Mesenchymal stem cell (in vitro differentiated cells and primary cell): ENCODE measurements around the gene TMPO.

Experiments used
- DNase-seq: peaks from one replicate; pipeline ENCODE4 v3.0.0-alpha.2; 2013
- H2AFZ ChIP-seq: one replicate; pipeline ENCODE4 v1.6.1; 2013; ENCODE audit warnings: low read depth, mild to moderate bottlenecking, control low read depth, inconsistent platforms, low read length, moderate library complexity
- H2AK5ac ChIP-seq: 2 replicates; pipeline ENCODE4 v1.6.1; 2013; ENCODE audit warnings: low read length, moderate library complexity, mild to moderate bottlenecking, inconsistent platforms; ENCODE audit not compliant: severe bottlenecking
- H2BK120ac ChIP-seq: one replicate; pipeline ENCODE4 v1.6.1; 2013; ENCODE audit warnings: low read depth, mild to moderate bottlenecking, inconsistent platforms, low read length, moderate library complexity
- H2BK12ac ChIP-seq, 2 experiments: one replicate each; pipeline ENCODE4 v1.6.1; 2013; ENCODE audit warnings: inconsistent platforms in 2 of 2, low read length in 2 of 2, mild to moderate bottlenecking in 2 of 2, moderate library complexity in 2 of 2, control low read depth in 1 of 2
- H2BK15ac ChIP-seq: one replicate; pipeline ENCODE4 v1.6.1; 2013; ENCODE audit warnings: mild to moderate bottlenecking, low read depth, inconsistent platforms; ENCODE audit not compliant: poor library complexity, severe bottlenecking
- H2BK5ac ChIP-seq: 2 replicates; pipeline ENCODE4 v1.6.1; 2013; ENCODE audit warnings: low read depth, mild to moderate bottlenecking, low read length, control low read depth, inconsistent platforms; ENCODE audit not compliant: poor library complexity, severe bottlenecking
- H3K14ac ChIP-seq, 2 experiments: one replicate each; pipeline ENCODE4 v1.6.1; 2013; ENCODE audit warnings: inconsistent platforms in 2 of 2, low read length in 2 of 2, control low read depth in 1 of 2, mild to moderate bottlenecking in 1 of 2, moderate library complexity in 1 of 2
- H3K18ac ChIP-seq, 2 experiments: one replicate each; pipeline ENCODE4 v1.6.1; 2013; ENCODE audit warnings: inconsistent platforms in 2 of 2, low read length in 2 of 2, control low read depth in 1 of 2, low read depth in 1 of 2, mild to moderate bottlenecking in 1 of 2
- H3K23ac ChIP-seq, 2 experiments: one replicate each; pipeline ENCODE4 v1.6.1; 2013; ENCODE audit warnings: inconsistent platforms in 2 of 2, low read length in 2 of 2, mild to moderate bottlenecking in 2 of 2, moderate library complexity in 2 of 2, control low read depth in 1 of 2
- H3K27ac ChIP-seq: 2 replicates; pipeline ENCODE4 v1.5.1; 2013; ENCODE audit warnings: mild to moderate bottlenecking, moderate library complexity, low read length, control low read depth, inconsistent platforms; ENCODE audit not compliant: poor library complexity, severe bottlenecking
- H3K27me3 ChIP-seq, 2 experiments: 2 replicates each; pipeline versions ENCODE4 v1.6.1 to v1.7.0; 2013; ENCODE audit warnings: low read length in 2 of 2, mild to moderate bottlenecking in 2 of 2, moderate library complexity in 2 of 2, control low read depth in 1 of 2, inconsistent platforms in 1 of 2; ENCODE audit not compliant: control insufficient read depth in 1 of 2, insufficient read depth in 1 of 2
- H3K36me3 ChIP-seq, 2 experiments: 2 replicates each; pipeline versions ENCODE4 v1.6.1 to v1.7.0; 2013; ENCODE audit warnings: low read length in 2 of 2, control low read depth in 1 of 2, inconsistent platforms in 1 of 2, low read depth in 1 of 2, mild to moderate bottlenecking in 1 of 2; ENCODE audit not compliant: insufficient read depth in 2 of 2, control insufficient read depth in 1 of 2
- H3K4ac ChIP-seq, 2 experiments: one replicate each; pipeline ENCODE4 v1.6.1; 2013; ENCODE audit warnings: inconsistent platforms in 2 of 2, low read length in 2 of 2, mild to moderate bottlenecking in 2 of 2, moderate library complexity in 2 of 2, control low read depth in 1 of 2, low read depth in 1 of 2
- H3K4me1 ChIP-seq: 2 replicates; pipeline ENCODE4 v1.6.1; 2013; ENCODE audit warnings: low read depth, low read length, control low read depth; ENCODE audit not compliant: control insufficient read depth, insufficient read depth
- H3K4me2 ChIP-seq: 2 replicates; pipeline ENCODE4 v1.6.1; 2013; ENCODE audit warnings: low read length, mild to moderate bottlenecking, inconsistent platforms; ENCODE audit not compliant: poor library complexity, severe bottlenecking
- H3K4me3 ChIP-seq, 2 experiments: 2 replicates each; pipeline versions ENCODE4 v1.5.1 to v1.7.0; 2013; ENCODE audit warnings: low read length in 2 of 2, mild to moderate bottlenecking in 2 of 2, control low read depth in 1 of 2, low read depth in 1 of 2; ENCODE audit not compliant: insufficient read depth in 1 of 2
- H3K79me1 ChIP-seq: replicated peaks from 2 replicates; pipeline ENCODE4 v1.6.1; 2013; ENCODE audit warnings: mild to moderate bottlenecking, control low read depth, low read length, inconsistent platforms; ENCODE audit not compliant: poor library complexity, severe bottlenecking
- H3K9ac ChIP-seq: 2 replicates; pipeline ENCODE4 v1.7.0; 2013; ENCODE audit warnings: mild to moderate bottlenecking, low read length, moderate library complexity
- H3K9me3 ChIP-seq: 2 replicates; pipeline ENCODE4 v1.7.0; 2013; ENCODE audit warnings: mild to moderate bottlenecking, low read length; ENCODE audit not compliant: control insufficient read depth
- H4K8ac ChIP-seq: one replicate; pipeline ENCODE4 v1.6.1; 2013; ENCODE audit warnings: inconsistent platforms, mild to moderate bottlenecking, low read length, moderate library complexity
- H4K91ac ChIP-seq: one replicate; pipeline ENCODE4 v1.6.1; 2013; ENCODE audit warnings: mild to moderate bottlenecking, low read length, inconsistent platforms
- WGBS: methylation state at CpG from one replicate; pipeline ENCODE4 v1.1.7; 2013; ENCODE audit warnings: mixed read lengths; 5-methylcytosine and 5-hydroxymethylcytosine counted together

Gene TMPO

GRCh38 chr12:98591209-98591608 is 75.8 kb downstream of the TMPO start:
- peak overlapping the region; percentile 9 for H4K8ac ChIP-seq
- H3K4ac ChIP-seq, result no peak overlapping the region
- H2BK120ac ChIP-seq, result no peak overlapping the region
- no peaks in the 10 kb centered on the region for H3K79me1 ChIP-seq
- no peak overlapping the region for H3K27ac ChIP-seq
- H4K91ac ChIP-seq, result no peak overlapping the region
- peak; percentile 24 for DNase-seq
- H3K4me2 ChIP-seq, result no peak overlapping the region
- H2AK5ac ChIP-seq, result no peak overlapping the region
- H3K27me3 ChIP-seq, result no peaks in the 10 kb centered on the region
- H3K9ac ChIP-seq, result no peak overlapping the region
- no peak overlapping the region for H2BK5ac ChIP-seq
- no peaks in the 10 kb centered on the region for H3K9me3 ChIP-seq
- no peak overlapping the region for H2BK12ac ChIP-seq
- H2AFZ ChIP-seq, result no peak overlapping the region
- H3K4me3 ChIP-seq, result no peak overlapping the region
- no peak overlapping the region for H2BK15ac ChIP-seq
- 91% methylated on average over 1 of the region's 4 CpGs for WGBS
- peaks cover 0 to 9% of the 10 kb centered on the region in 2 experiments for H3K36me3 ChIP-seq
- H3K23ac ChIP-seq, result no peak overlapping the region
- H3K18ac ChIP-seq, result no peak overlapping the region
- no peak overlapping the region for H3K14ac ChIP-seq
- peaks cover 1% of the 10 kb centered on the region for H3K4me1 ChIP-seq

- Histone ChIP-seq H3K27ac (no peak overlapping the region), H2BK5ac (no peak overlapping the region), H3K36me3 (peaks cover 8 to 26% of the 10 kb centered on the region in 2 experiments), H2BK12ac (no peak overlapping the region), H4K91ac (no peak overlapping the region), H3K4me2 (peak overlapping the region; percentile 64), H3K79me1 (no peaks in the 10 kb centered on the region), H3K9ac (peak overlapping the region; percentile 99), H2AFZ (no peak overlapping the region), H3K14ac (no peak overlapping the region), H2BK15ac (no peak overlapping the region), H3K27me3 (no peaks in the 10 kb centered on the region), H3K4me1 (peaks cover 4% of the 10 kb centered on the region), H4K8ac (peak overlapping the region; percentile 52), H3K4ac (no peak overlapping the region), H3K9me3 (no peaks in the 10 kb centered on the region), H3K23ac (no peak overlapping the region), H3K4me3 (peak overlapping the region in 1 of 2 experiments; percentile 94), H3K18ac (no peak overlapping the region), H2BK120ac (no peak overlapping the region), H2AK5ac (no peak overlapping the region)
- 90% methylated on average over 6 of the region's 9 CpGs for WGBS
- no peak for DNase-seq
Measured at GRCh38 chr12:98592825-98593322, 77.5 kb downstream of the TMPO start.

- DNase-seq, result peak; percentile 98
- H3K27me3 ChIP-seq, result no peaks in the 10 kb centered on the region
- under 1% methylated on average over 67 of the region's 67 CpGs for WGBS
- H3K27ac ChIP-seq, result peak within 1 kb of the TSS; percentile 82
- H3K23ac ChIP-seq, result peak within 1 kb of the TSS in 1 of 2 experiments; percentile 96
- H3K4me2 ChIP-seq, result peak within 1 kb of the TSS; percentile 64
- no peaks in the 10 kb centered on the region for H3K9me3 ChIP-seq
- H4K91ac ChIP-seq, result peak within 1 kb of the TSS; percentile 99
- peaks cover 4% of the 10 kb centered on the region for H3K4me1 ChIP-seq
- peak within 1 kb of the TSS; percentile 92 for H4K8ac ChIP-seq
- peaks cover 10 to 32% of the 10 kb centered on the region in 2 experiments for H3K36me3 ChIP-seq
- peak within 1 kb of the TSS; percentile 99 to 100 for H3K14ac ChIP-seq
- peak within 1 kb of the TSS; percentile 71 to 77 for H2BK12ac ChIP-seq
- H2AFZ ChIP-seq, result peak within 1 kb of the TSS; percentile 18
- H3K9ac ChIP-seq, result peak within 1 kb of the TSS; percentile 99
- peak within 1 kb of the TSS; percentile 99 for H3K4ac ChIP-seq
- peak within 1 kb of the TSS; percentile 87 for H2BK5ac ChIP-seq
- H3K18ac ChIP-seq, result peak within 1 kb of the TSS; percentile 97 to 99
- peak within 1 kb of the TSS; percentile 94 to 99 for H3K4me3 ChIP-seq
- peak within 1 kb of the TSS; percentile 70 for H2BK15ac ChIP-seq
- peak within 1 kb of the TSS; percentile 87 for H2BK120ac ChIP-seq
- no peaks in the 10 kb centered on the region for H3K79me1 ChIP-seq
- peak within 1 kb of the TSS; percentile 86 for H2AK5ac ChIP-seq
Measured at GRCh38 chr12:98593351-98594049, 78.1 kb downstream of the TMPO start, which contains the start of gene SLC25A3. TSS of gene SLC25A3 (plus strand) at chr12:98593686. CDS start at chr12:98593979, 293 bp downstream.

GRCh38 chr12:98594050-98594835 is 78.9 kb downstream of the TMPO start:
- Histone ChIP-seq H3K27ac (peak overlapping the region; percentile 82), H3K4me3 (peak overlapping the region; percentile 94 to 99), H3K14ac (peak overlapping the region; percentile 99 to 100), H2AK5ac (peak overlapping the region; percentile 86), H3K9ac (peak overlapping the region; percentile 99), H2AFZ (peak overlapping the region; percentile 18), H3K79me1 (no peaks in the 10 kb centered on the region), H2BK120ac (peak overlapping the region; percentile 87), H3K18ac (peak overlapping the region; percentile 97 to 99), H3K4ac (peak overlapping the region; percentile 99), H4K8ac (peak overlapping the region; percentile 92), H2BK12ac (peak overlapping the region; percentile 71 to 77), H3K27me3 (no peaks in the 10 kb centered on the region), H3K4me1 (peaks cover 4% of the 10 kb centered on the region), H3K4me2 (peak overlapping the region; percentile 59), H2BK15ac (peak overlapping the region; percentile 70), H2BK5ac (peak overlapping the region; percentile 87), H4K91ac (peak overlapping the region; percentile 99), H3K9me3 (no peaks in the 10 kb centered on the region), H3K23ac (peak overlapping the region in 1 of 2 experiments; percentile 96), H3K36me3 (peaks cover 17 to 36% of the 10 kb centered on the region in 2 experiments)
- DNase-seq, result peak; percentile 42
- WGBS, result under 1% methylated on average over 35 of the region's 35 CpGs
